OCI-LY1 (cell line): Measurements from ENCODE around the gene VSIG4.

ENCODE experiments used
- H2AFZ ChIP-seq: fragments of 200-600 bp; sonication (generic), shearing (Covaris generic); 2 replicates; pipeline ENCODE4 v1.6.0; 2014; ENCODE audit warnings: antibody characterized with exemption, mild to moderate bottlenecking, low read length
- H3F3A ChIP-seq: fragments of 200-600 bp; sonication (generic), shearing (Covaris generic); 2 replicates; pipeline ENCODE4 v1.6.0; 2014; ENCODE audit warnings: mild to moderate bottlenecking, antibody characterized with exemption, low read length, moderate library complexity; ENCODE audit not compliant: insufficient read depth
- H3K27ac ChIP-seq: fragments of 200-600 bp; sonication (generic); 2 replicates; pipeline ENCODE4 v1.5.1; 2014; ENCODE audit warnings: low read length, mixed run types, mild to moderate bottlenecking, low read depth; ENCODE audit not compliant: poor library complexity, severe bottlenecking
- H3K27me3 ChIP-seq: fragments of 200-600 bp; sonication (generic); 2 replicates; pipeline ENCODE4 v1.6.0; 2014; ENCODE audit warnings: antibody characterized with exemption, mild to moderate bottlenecking, low read length, moderate library complexity; ENCODE audit not compliant: insufficient read depth
- H3K36me3 ChIP-seq: fragments of 200-600 bp; sonication (generic); 2 replicates; pipeline ENCODE4 v1.6.1; 2014; ENCODE audit warnings: mild to moderate bottlenecking, antibody characterized with exemption, low read length, moderate library complexity, mixed read lengths; ENCODE audit not compliant: insufficient read depth
- H3K4me1 ChIP-seq: fragments of 200-600 bp; sonication (generic); 2 replicates; pipeline ENCODE4 v1.5.1; 2014; ENCODE audit warnings: mild to moderate bottlenecking, low read length, moderate library complexity; ENCODE audit not compliant: insufficient read depth, severe bottlenecking
- H3K4me2 ChIP-seq: fragments of 200-600 bp; sonication (generic), shearing (Covaris generic); 2 replicates; pipeline ENCODE4 v1.6.1; 2014; ENCODE audit warnings: low read length
- H3K4me3 ChIP-seq: fragments of 200-600 bp; sonication (generic); 2 replicates; pipeline ENCODE4 v1.5.1; 2014; ENCODE audit warnings: low read length, low read depth, mild to moderate bottlenecking, mixed read lengths; ENCODE audit not compliant: poor library complexity, severe bottlenecking
- H3K79me2 ChIP-seq: fragments of 200-600 bp; shearing (Covaris generic); 2 replicates; pipeline ENCODE4 v1.6.1; 2016; ENCODE audit warnings: mixed run types, low read length, mixed read lengths; ENCODE audit not compliant: insufficient read depth
- H3K9ac ChIP-seq: fragments of 200-600 bp; sonication (generic), shearing (Covaris generic); 2 replicates; pipeline ENCODE4 v1.6.1; 2014; ENCODE audit warnings: mild to moderate bottlenecking, low read length, mixed read lengths
- H3K9me2 ChIP-seq: fragments of 200-600 bp; sonication (generic), shearing (Covaris generic); 2 replicates; pipeline ENCODE4 v1.6.1; 2014; ENCODE audit warnings: low read depth, mild to moderate bottlenecking, low read length, mixed read lengths
- H3K9me3 ChIP-seq: fragments of 200-600 bp; shearing (Covaris generic); 2 replicates; pipeline ENCODE4 v1.6.1; 2014; ENCODE audit warnings: low read length, mixed read lengths
- H4K20me1 ChIP-seq: fragments of 200-600 bp; sonication (generic), shearing (Covaris generic); 2 replicates; pipeline ENCODE4 v1.6.0; 2016; ENCODE audit warnings: mild to moderate bottlenecking, low read length; ENCODE audit not compliant: insufficient read depth
- EZH2 ChIP-seq: fragments of 200-600 bp; sonication (generic), shearing (Covaris generic); IDR thresholded peaks from 2 replicates; pipeline ENCODE4 v1.8.0; 2017; ENCODE audit warnings: borderline replicate concordance, mixed run types, mild to moderate bottlenecking, antibody characterized with exemption, low read length, moderate library complexity, mixed read lengths
- TF ChIP-seq, protein P1 (sequence below): fragments of 200-600 bp; sonication (generic), shearing (Covaris generic); IDR thresholded peaks from 2 replicates; pipeline ENCODE4 v1.5.1; 2017; ENCODE audit warnings: mild to moderate bottlenecking, antibody characterized with exemption, low read length, moderate library complexity, mixed read lengths

Gene VSIG4

DNA sequence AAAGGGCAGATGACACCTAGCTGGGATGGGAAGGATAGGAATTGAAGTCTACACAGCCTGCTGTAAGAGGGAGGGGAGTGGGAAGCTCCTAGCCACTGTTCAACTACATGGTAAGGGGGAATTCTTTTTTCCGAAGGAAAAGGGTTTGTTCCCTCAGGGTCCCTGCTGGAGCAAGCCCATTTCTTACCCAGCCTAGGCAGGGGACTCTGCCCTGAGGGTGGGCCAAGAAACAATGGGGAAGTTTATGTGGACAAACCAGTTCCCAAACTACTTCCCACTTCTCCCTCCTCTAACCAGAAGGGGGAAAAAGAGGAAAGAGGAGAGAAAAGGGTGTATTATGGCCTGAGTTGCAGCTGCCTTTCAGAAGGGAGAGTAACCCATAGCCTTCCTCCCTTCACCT, 13.5 kb upstream of the VSIG4 start:
- H3F3A ChIP-seq = no peaks in the 10 kb centered on the region
- TF ChIP-seq, protein P1, sequence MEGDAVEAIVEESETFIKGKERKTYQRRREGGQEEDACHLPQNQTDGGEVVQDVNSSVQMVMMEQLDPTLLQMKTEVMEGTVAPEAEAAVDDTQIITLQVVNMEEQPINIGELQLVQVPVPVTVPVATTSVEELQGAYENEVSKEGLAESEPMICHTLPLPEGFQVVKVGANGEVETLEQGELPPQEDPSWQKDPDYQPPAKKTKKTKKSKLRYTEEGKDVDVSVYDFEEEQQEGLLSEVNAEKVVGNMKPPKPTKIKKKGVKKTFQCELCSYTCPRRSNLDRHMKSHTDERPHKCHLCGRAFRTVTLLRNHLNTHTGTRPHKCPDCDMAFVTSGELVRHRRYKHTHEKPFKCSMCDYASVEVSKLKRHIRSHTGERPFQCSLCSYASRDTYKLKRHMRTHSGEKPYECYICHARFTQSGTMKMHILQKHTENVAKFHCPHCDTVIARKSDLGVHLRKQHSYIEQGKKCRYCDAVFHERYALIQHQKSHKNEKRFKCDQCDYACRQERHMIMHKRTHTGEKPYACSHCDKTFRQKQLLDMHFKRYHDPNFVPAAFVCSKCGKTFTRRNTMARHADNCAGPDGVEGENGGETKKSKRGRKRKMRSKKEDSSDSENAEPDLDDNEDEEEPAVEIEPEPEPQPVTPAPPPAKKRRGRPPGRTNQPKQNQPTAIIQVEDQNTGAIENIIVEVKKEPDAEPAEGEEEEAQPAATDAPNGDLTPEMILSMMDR = no peak
- TF ChIP-seq EZH2 = no peak
- no peak overlapping the region for H3K4me2 ChIP-seq
- no peak overlapping the region for H2AFZ ChIP-seq
- H3K9me3 ChIP-seq = no peaks in the 10 kb centered on the region
- no peaks in the 10 kb centered on the region for H3K27me3 ChIP-seq
- H3K36me3 ChIP-seq = no peaks in the 10 kb centered on the region
- no peak overlapping the region for H3K27ac ChIP-seq
- no peaks in the 10 kb centered on the region for H3K9me2 ChIP-seq
- H4K20me1 ChIP-seq = no peaks in the 10 kb centered on the region
- H3K9ac ChIP-seq = no peak overlapping the region
- H3K4me1 ChIP-seq = no peaks in the 10 kb centered on the region
- H3K79me2 ChIP-seq = no peaks in the 10 kb centered on the region
- H3K4me3 ChIP-seq = no peak overlapping the region

DNA sequence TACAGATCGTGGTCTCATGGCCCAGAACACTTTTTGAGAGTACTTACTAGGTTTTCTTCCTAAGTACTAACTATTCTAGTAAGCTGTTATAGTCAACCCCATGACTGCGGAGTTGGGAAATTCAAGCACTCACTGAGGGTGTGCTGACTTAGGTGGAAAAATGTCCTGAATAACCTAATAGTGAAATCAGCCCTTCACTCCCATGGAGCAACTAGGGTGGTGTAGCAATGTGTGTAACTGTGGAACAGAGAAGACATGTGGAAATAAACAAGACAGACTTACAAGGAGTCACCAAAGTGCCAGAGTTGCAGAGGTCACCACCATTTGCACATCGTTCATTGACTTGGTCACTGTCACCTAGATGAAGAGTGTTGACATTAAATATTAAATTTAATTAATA, 12.1 kb upstream of the VSIG4 start:
- no peaks in the 10 kb centered on the region for H3K9me2 ChIP-seq
- no peaks in the 10 kb centered on the region for H3F3A ChIP-seq
- H3K4me2 ChIP-seq = no peak overlapping the region
- H3K9me3 ChIP-seq = no peaks in the 10 kb centered on the region
- H3K36me3 ChIP-seq = no peaks in the 10 kb centered on the region
- no peak overlapping the region for H2AFZ ChIP-seq
- TF ChIP-seq, protein P1 = no peak
- TF ChIP-seq EZH2 = no peak
- H3K27ac ChIP-seq = no peak overlapping the region
- peaks cover 12% of the 10 kb centered on the region for H3K4me1 ChIP-seq
- H3K79me2 ChIP-seq = no peaks in the 10 kb centered on the region
- no peak overlapping the region for H3K9ac ChIP-seq
- H3K4me3 ChIP-seq = no peak overlapping the region
- H3K27me3 ChIP-seq = no peaks in the 10 kb centered on the region
- no peaks in the 10 kb centered on the region for H4K20me1 ChIP-seq

DNA sequence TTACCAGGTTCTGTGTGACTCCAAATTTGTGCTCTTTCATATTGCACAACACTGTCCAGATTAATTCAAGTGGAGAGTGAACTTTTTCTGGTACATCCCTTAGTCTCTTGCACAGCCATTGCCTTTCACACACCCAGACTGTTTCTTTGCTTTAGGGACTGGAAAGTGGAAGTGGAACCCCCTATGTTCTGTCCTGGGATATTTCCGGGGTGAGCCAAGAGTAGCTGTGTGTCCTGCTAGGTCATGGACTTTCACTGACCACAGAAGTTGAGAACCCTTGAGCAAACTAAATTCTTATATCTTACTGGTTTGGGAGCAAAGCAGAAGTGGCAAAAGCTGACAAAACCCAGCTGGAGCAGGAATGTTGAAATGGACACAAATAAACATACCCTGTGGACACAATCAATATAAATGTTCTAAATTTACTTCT, 10.3 kb upstream of the VSIG4 start:
- no peak overlapping the region for H3K4me2 ChIP-seq
- no peaks in the 10 kb centered on the region for H4K20me1 ChIP-seq
- H3K9me2 ChIP-seq = no peaks in the 10 kb centered on the region
- H3F3A ChIP-seq = no peaks in the 10 kb centered on the region
- H3K9ac ChIP-seq = no peak overlapping the region
- no peak overlapping the region for H2AFZ ChIP-seq
- no peaks in the 10 kb centered on the region for H3K27me3 ChIP-seq
- H3K4me3 ChIP-seq = no peak overlapping the region
- H3K4me1 ChIP-seq = peaks cover 25% of the 10 kb centered on the region
- no peak overlapping the region for H3K27ac ChIP-seq
- H3K9me3 ChIP-seq = no peaks in the 10 kb centered on the region
- TF ChIP-seq, protein P1 = no peak
- no peak for TF ChIP-seq EZH2
- H3K36me3 ChIP-seq = no peaks in the 10 kb centered on the region
- H3K79me2 ChIP-seq = no peaks in the 10 kb centered on the region
